ENCODE results near the gene FASN. TPM values are rescaled to one million over a fixed set of nuclear protein-coding genes. Genes with fewer than 3 reads are reported as not detected.

The FASN gene
- total RNA-seq, 2 experiments from 2014 or later = 111 to 364 TPM

DNA sequence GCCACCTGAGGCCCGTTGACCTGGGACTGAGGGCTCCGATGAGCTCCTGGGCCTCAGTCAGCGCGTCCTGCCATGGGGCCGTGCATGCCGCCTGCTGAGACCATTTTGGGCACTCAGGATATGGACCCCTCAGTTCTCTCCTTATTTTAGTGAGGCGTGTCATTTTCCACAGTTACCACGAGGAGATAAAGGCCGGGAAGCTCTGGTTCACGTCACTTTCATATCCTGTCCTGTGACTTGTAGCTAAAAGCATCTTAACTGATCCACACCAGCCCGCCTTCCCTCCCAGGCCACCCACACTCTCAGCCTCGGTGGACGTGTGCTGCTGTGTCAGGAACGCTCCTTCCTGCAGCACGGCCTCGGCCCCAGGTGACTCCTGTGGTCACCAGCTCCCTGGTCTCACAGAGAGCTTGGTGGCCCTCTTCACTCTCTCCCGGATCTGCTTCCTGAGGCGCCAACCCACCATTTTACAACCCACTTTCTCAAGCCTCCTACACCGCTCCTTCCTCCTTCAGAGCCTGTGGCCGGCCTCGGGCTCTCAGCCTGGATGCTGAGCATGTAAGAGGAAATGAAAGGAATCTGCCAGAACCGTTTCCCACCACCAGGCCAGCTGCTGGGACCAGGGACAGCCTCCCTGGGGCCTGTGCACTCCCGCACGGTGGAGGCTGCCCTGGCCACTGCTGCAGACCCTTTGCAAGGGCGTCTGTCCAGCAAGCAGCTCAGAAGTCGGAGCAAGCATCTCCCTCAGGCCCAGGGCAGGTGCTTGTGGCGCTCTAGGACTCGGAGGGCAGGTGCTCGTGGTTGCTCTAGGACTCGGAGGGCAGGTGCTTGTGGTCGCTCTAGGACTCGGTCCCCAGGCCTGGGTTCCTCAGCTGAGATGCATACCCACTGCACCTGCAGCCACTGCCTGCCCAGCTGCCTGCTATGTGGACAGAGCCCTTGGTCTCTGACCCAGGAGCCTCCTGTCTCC, 23.9 kb upstream of the FASN start:
- Histone ChIP-seq H3K4me1 (ENCODE audit: insufficient read depth, low read length, poor library complexity, severe bottlenecking) (peaks cover 13% of the 10 kb centered on the region), H3K4me3 (ENCODE audit: low read depth, low read length, poor library complexity, severe bottlenecking) (no peak overlapping the region), H3K36me3 (ENCODE audit: insufficient read depth, low read length) (no peaks in the 10 kb centered on the region), H3K27ac (ENCODE audit: low read depth, low read length, poor library complexity, severe bottlenecking) (no peak overlapping the region), H3K9me2 (ENCODE audit: insufficient read depth, low read length) (no peaks in the 10 kb centered on the region), H3K9me3 (ENCODE audit: low read length) (no peaks in the 10 kb centered on the region), H2AFZ (ENCODE audit: low read length) (no peak overlapping the region), H3K79me2 (ENCODE audit: insufficient read depth, low read depth, low read length) (no peaks in the 10 kb centered on the region), H4K20me1 (ENCODE audit: insufficient read depth, low read length) (no peaks in the 10 kb centered on the region), H3K4me2 (ENCODE audit: low read length) (no peak overlapping the region)
- peak; percentile 77 for DNase-seq (ENCODE audit: low spot score)
- ChIA-PET POLR2A (no interaction called here), CTCF (ENCODE audit: unreplicated experiment) (interaction anchor here (0.6 kb wide), 1 partner anchor 96 kb away, joined by 3 read pairs; no protein-coding TSS in a partner anchor)
- BruUV-seq (replicated peaks) = no TSS peak
- intact Hi-C loops (cut with micrococcal nuclease; ENCODE audit: unreplicated experiment) = loop anchor here (2.0 kb wide), 1 partner anchor 15 kb away; no protein-coding TSS in a partner anchor
- no peak for TF ChIP-seq CTCF (conservative IDR thresholded peaks at IDR 0.05; ENCODE audit: low read length)
- no peak for TF ChIP-seq EZH2phosphoT487 (IDR thresholded peaks at IDR 0.05; ENCODE audit: borderline replicate concordance, low read depth, low read length)

DNA sequence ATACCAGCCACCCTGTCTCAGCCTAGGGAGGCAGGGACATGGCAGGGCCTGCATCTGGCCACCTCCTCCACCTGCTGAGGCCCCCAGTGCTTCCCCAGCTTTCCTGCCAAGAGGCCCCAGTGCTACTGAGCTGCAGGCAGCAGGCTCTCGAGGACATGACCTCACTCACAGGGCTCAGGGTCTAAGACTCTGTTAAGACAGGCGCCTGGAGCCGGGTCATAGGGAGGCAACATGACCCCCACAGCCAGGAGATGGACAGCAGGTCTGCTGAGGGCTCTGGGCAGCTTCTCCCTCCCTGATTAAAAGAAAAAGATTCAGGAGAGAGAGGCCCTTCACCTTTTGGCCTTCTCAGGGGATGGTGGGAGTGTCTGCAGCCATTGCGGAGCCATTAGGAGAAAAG, 23.2 kb upstream of the FASN start:
- no peak for TF ChIP-seq CTCF (conservative IDR thresholded peaks at IDR 0.05; ENCODE audit: low read length)
- no peak for TF ChIP-seq EZH2phosphoT487 (IDR thresholded peaks at IDR 0.05; ENCODE audit: borderline replicate concordance, low read depth, low read length)
- no peak overlapping the region for H3K4me2 ChIP-seq (ENCODE audit: low read length)
- no peaks in the 10 kb centered on the region for H3K79me2 ChIP-seq (ENCODE audit: insufficient read depth, low read depth, low read length)
- H3K9me2 ChIP-seq (ENCODE audit: insufficient read depth, low read length) = no peaks in the 10 kb centered on the region
- H3K9me3 ChIP-seq (ENCODE audit: low read length) = no peaks in the 10 kb centered on the region
- no peaks in the 10 kb centered on the region for H4K20me1 ChIP-seq (ENCODE audit: insufficient read depth, low read length)
- H3K4me1 ChIP-seq (ENCODE audit: insufficient read depth, low read length, poor library complexity, severe bottlenecking) = peaks cover 7% of the 10 kb centered on the region
- ChIA-PET POLR2A (no interaction called here), CTCF (ENCODE audit: unreplicated experiment) (no interaction called here)
- no peak for DNase-seq (ENCODE audit: low spot score)
- no peak overlapping the region for H2AFZ ChIP-seq (ENCODE audit: low read length)
- BruUV-seq (replicated peaks) = no TSS peak
- no peak overlapping the region for H3K27ac ChIP-seq (ENCODE audit: low read depth, low read length, poor library complexity, severe bottlenecking)
- no peaks in the 10 kb centered on the region for H3K36me3 ChIP-seq (ENCODE audit: insufficient read depth, low read length)
- no peak overlapping the region for H3K4me3 ChIP-seq (ENCODE audit: low read depth, low read length, poor library complexity, severe bottlenecking)
- intact Hi-C loops (cut with micrococcal nuclease; ENCODE audit: unreplicated experiment) = no loop called here

- Histone ChIP-seq H3K4me2 (ENCODE audit: low read length) (no peak overlapping the region), H3K9me3 (ENCODE audit: low read length) (no peaks in the 10 kb centered on the region), H2AFZ (ENCODE audit: low read length) (no peak overlapping the region), H3K9me2 (ENCODE audit: insufficient read depth, low read length) (no peaks in the 10 kb centered on the region), H3K4me1 (ENCODE audit: insufficient read depth, low read length, poor library complexity, severe bottlenecking) (peaks cover 7% of the 10 kb centered on the region), H3K4me3 (ENCODE audit: low read depth, low read length, poor library complexity, severe bottlenecking) (no peak overlapping the region), H3K79me2 (ENCODE audit: insufficient read depth, low read depth, low read length) (no peaks in the 10 kb centered on the region), H4K20me1 (ENCODE audit: insufficient read depth, low read length) (no peaks in the 10 kb centered on the region), H3K36me3 (ENCODE audit: insufficient read depth, low read length) (no peaks in the 10 kb centered on the region), H3K27ac (ENCODE audit: low read depth, low read length, poor library complexity, severe bottlenecking) (no peak overlapping the region)
- ChIA-PET CTCF (ENCODE audit: unreplicated experiment) (no interaction called here), POLR2A (no interaction called here)
- no TSS peak for BruUV-seq (replicated peaks)
- TF ChIP-seq CTCF (conservative IDR thresholded peaks at IDR 0.05; ENCODE audit: low read length) = no peak
- no peak for TF ChIP-seq EZH2phosphoT487 (IDR thresholded peaks at IDR 0.05; ENCODE audit: borderline replicate concordance, low read depth, low read length)
- no peak for DNase-seq (ENCODE audit: low spot score)
- intact Hi-C loops (cut with micrococcal nuclease; ENCODE audit: unreplicated experiment) = no loop called here
These were observed 22.1 kb upstream of the FASN start for GRCh38 chr17:82120148-82120547.
